HEK293T (cell line): ENCODE data around the gene SLTM.
"Not testable (repeated sequence)": the region's sequence is repeated elsewhere in the genome, so short reads cannot be mapped to it uniquely, and the experiment has no call there.

Experiments
- CTCF ChIA-PET: fragments of 350-600 bp; formaldehyde crosslinking; extraction: SDS; loops from one replicate; lab custom pipeline; 2021; ENCODE audit warnings: antibody characterized with exemption, inconsistent platforms; lab: Yijun Ruan, JAX
- POLR2A ChIA-PET: fragments of 350-600 bp; formaldehyde crosslinking; extraction: SDS; loops from one replicate; lab custom pipeline; 2020; ENCODE audit warnings: antibody characterized with exemption, inconsistent platforms; lab: Yijun Ruan, JAX
- DNase-seq: peaks from one replicate; pipeline ENCODE4 v3.0.0; 2012; ENCODE audit warnings: mixed read lengths; ENCODE audit errors: extremely low spot score
- ARNT ChIP-seq: fragments of 450-650 bp; IDR thresholded peaks from 2 replicates; pipeline ENCODE4 v1.6.1; 2017; ENCODE audit warnings: mild to moderate bottlenecking
- BHLHE40 ChIP-seq: fragments of 450-650 bp; IDR thresholded peaks from 2 replicates; pipeline ENCODE4 v1.6.1; 2016; ENCODE audit warnings: mild to moderate bottlenecking, moderate library complexity, borderline replicate concordance
- CTBP1 ChIP-seq: fragments of 450-650 bp; IDR thresholded peaks from 2 replicates; pipeline ENCODE4 v1.6.1; 2016; ENCODE audit warnings: borderline replicate concordance
- ELF4 ChIP-seq: fragments of 450-650 bp; IDR thresholded peaks from 2 replicates; pipeline ENCODE4 v1.6.1; 2017; ENCODE audit warnings: antibody characterized with exemption
- FOXA1 ChIP-seq: fragments of 450-650 bp; IDR thresholded peaks from 2 replicates; pipeline ENCODE4 v1.6.1; 2016; ENCODE audit warnings: mild to moderate bottlenecking
- FOXK2 ChIP-seq: fragments of 450-650 bp; IDR thresholded peaks from 2 replicates; pipeline ENCODE4 v1.6.1; 2016; ENCODE audit warnings: mild to moderate bottlenecking
- FOXM1 ChIP-seq: fragments of 450-650 bp; IDR thresholded peaks from 2 replicates; pipeline ENCODE4 v1.6.1; 2017; ENCODE audit warnings: mild to moderate bottlenecking, borderline replicate concordance
- HDGF ChIP-seq: fragments of 450-650 bp; IDR thresholded peaks from 2 replicates; pipeline ENCODE4 v1.6.1; 2017; ENCODE audit warnings: antibody characterized with exemption, borderline replicate concordance
- L3MBTL2 ChIP-seq: fragments of 450-650 bp; conservative IDR thresholded peaks from 2 replicates; pipeline ENCODE4 v1.6.1; 2016; ENCODE audit warnings: mild to moderate bottlenecking
- LEF1 ChIP-seq: fragments of 450-650 bp; IDR thresholded peaks from 2 replicates; pipeline ENCODE4 v1.6.1; 2017; ENCODE audit warnings: mild to moderate bottlenecking, borderline replicate concordance
- NFRKB ChIP-seq: fragments of 450-650 bp; IDR thresholded peaks from 2 replicates; pipeline ENCODE4 v1.6.1; 2016; ENCODE audit warnings: mild to moderate bottlenecking, moderate library complexity
- PKNOX1 ChIP-seq: fragments of 450-650 bp; IDR thresholded peaks from 2 replicates; pipeline ENCODE4 v1.6.1; 2016
- SP1 ChIP-seq: fragments of 450-650 bp; IDR thresholded peaks from 2 replicates; pipeline ENCODE4 v1.6.1; 2017
- SUZ12 ChIP-seq: fragments of 450-650 bp; IDR thresholded peaks from 2 replicates; pipeline ENCODE4 v1.6.1; 2016; ENCODE audit warnings: mild to moderate bottlenecking
- TARDBP ChIP-seq: fragments of 450-650 bp; IDR thresholded peaks from 2 replicates; pipeline ENCODE4 v1.6.1; 2016
- ZNF384 ChIP-seq: fragments of 450-650 bp; IDR thresholded peaks from 2 replicates; pipeline ENCODE4 v1.6.1; 2016

Gene SLTM

GRCh38 chr15:58957101-58957973, 23.9 kb upstream of the SLTM start:
- ChIA-PET CTCF (interaction anchor here (0.6 kb wide), 2 partner anchors 74 to 248 kb away, joined by 3 read pairs; no protein-coding TSS in a partner anchor), POLR2A (no interaction called here)
- peak; percentile 53 for DNase-seq
- TF ChIP-seq HDGF (no peak), NFRKB (no peak), FOXA1 (no peak), TARDBP (no peak), SUZ12 (no peak), ELF4 (no peak)

GRCh38 chr15:58952751-58953150, 19.3 kb upstream of the SLTM start:
- TF ChIP-seq LEF1 = no peak
- no peak for TF ChIP-seq SP1
- no peak for TF ChIP-seq ELF4
- DNase-seq = no peak
- ChIA-PET POLR2A (no interaction called here), CTCF (interaction anchor here (0.7 kb wide), 1 partner anchor 291 kb away, joined by 3 read pairs; no protein-coding TSS in a partner anchor)

GRCh38 chr15:58951388-58952007, 18.0 kb upstream of the SLTM start:
- ChIA-PET CTCF (no interaction called here), POLR2A (no interaction called here)
- no peak for DNase-seq
- TF ChIP-seq SUZ12 = no peak
- TF ChIP-seq ZNF384 = no peak
- TF ChIP-seq LEF1 = no peak
- TF ChIP-seq SP1 = no peak
- no peak for TF ChIP-seq FOXM1
- no peak for TF ChIP-seq CTBP1
- no peak for TF ChIP-seq FOXA1
- no peak for TF ChIP-seq HDGF
- no peak for TF ChIP-seq FOXK2
- no peak for TF ChIP-seq L3MBTL2
- no peak for TF ChIP-seq PKNOX1
- TF ChIP-seq ARNT = no peak
- no peak for TF ChIP-seq BHLHE40
- no peak for TF ChIP-seq ELF4
- no peak for TF ChIP-seq NFRKB
- TF ChIP-seq TARDBP = no peak

DNA sequence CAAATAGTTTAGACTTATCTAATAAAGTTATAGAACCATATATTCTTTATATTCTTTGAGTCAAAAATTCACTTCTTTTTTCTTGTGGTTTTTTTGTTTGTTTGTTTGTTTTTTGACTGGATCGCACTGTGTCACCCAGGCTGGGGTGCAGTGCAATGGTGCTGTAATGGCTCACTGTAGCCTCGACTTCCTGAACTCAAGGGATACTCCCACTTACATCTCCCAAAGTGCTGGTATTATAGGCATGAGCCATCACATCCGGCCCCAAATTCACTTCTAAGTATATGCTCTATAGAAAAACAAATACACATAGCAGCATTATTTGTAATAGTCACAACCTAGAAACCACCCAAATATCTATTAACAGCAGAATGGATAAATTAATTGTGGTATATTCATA, 13.7 kb upstream of the SLTM start:
- no peak for DNase-seq
- no peak for TF ChIP-seq BHLHE40
- TF ChIP-seq LEF1 = no peak
- TF ChIP-seq FOXK2 = no peak
- no peak for TF ChIP-seq NFRKB
- no peak for TF ChIP-seq FOXA1
- no peak for TF ChIP-seq ARNT
- no peak for TF ChIP-seq CTBP1
- TF ChIP-seq L3MBTL2 = no peak
- no peak for TF ChIP-seq ZNF384
- no peak for TF ChIP-seq TARDBP
- no peak for TF ChIP-seq ELF4
- TF ChIP-seq PKNOX1 = no peak
- no peak for TF ChIP-seq SP1
- no peak for TF ChIP-seq HDGF
- TF ChIP-seq SUZ12 = no peak
- TF ChIP-seq FOXM1 = no peak
- CTCF ChIA-PET = no interaction called here
- POLR2A ChIA-PET = no interaction called here

DNA sequence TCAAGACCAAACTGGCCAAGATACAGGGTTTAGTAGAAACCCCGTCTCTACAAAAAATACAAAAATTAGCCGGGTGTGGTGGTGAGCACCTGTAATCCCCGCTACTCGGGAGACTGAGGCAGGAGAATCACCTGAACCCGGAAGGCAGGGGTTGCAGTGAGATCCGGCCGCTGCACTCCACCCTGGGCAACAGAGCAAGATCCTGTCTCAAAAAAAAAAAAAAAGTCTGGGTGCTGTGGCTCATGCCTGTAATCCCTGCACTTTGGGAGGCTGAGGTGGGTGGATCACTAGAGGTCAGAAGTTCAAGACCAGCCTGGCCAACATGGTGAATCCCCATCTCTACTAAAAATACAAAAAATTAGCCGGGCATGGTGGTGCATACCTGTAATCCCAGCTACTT, 1.5 kb upstream of the SLTM start:
- POLR2A ChIA-PET, DNase-seq: not testable (repeated sequence)
- CTCF ChIA-PET = interaction anchor here (0.7 kb wide), 1 partner anchor 11 kb away, joined by 3 read pairs; no protein-coding TSS in a partner anchor

DNA sequence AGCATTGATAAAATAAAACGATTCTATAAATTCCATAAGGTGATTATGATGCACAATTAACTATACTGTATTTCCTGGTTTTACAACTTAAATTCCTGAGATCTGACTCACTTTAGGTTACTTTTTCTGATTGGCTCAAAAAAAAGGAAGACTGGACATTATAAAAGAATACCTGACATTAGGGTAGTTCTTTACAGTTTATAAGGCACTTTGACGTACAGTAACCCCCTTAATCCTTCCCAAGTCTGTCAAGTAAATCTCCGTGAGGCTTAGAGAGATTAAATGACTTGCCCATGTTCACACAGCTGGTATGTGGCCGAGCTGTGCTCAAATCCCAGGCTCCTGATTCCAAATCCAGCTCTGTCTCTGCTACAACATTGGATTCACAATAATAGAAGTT, 1.0 kb upstream of the SLTM start:
- TF ChIP-seq HDGF = no peak
- TF ChIP-seq CTBP1 = no peak
- TF ChIP-seq SP1 = no peak
- TF ChIP-seq ELF4 = no peak
- no peak for TF ChIP-seq ZNF384
- no peak for TF ChIP-seq SUZ12
- ChIA-PET CTCF (no interaction called here), POLR2A (no interaction called here)
- DNase-seq = no peak

- CTCF ChIA-PET = no interaction called here
- POLR2A ChIA-PET = no interaction called here
- DNase-seq = no peak
- TF ChIP-seq PKNOX1 (no peak), HDGF (no peak), LEF1 (no peak), CTBP1 (no peak), L3MBTL2 (no peak)
Measured at GRCh38 chr15:58934114-58934447, 602 bp upstream of the SLTM start.
